GM18520 (cell line): Measurements from ENCODE around the gene CRISP3.
"Not testable (repeated sequence)": the region's sequence is repeated elsewhere in the genome, so short reads cannot be mapped to it uniquely, and the experiment has no call there.

Source experiments
- ATAC-seq: cut with Tn5 transposase; IDR thresholded peaks from one replicate; pipeline ENCODE4 v1.9.1; 2021; ENCODE audit not compliant: unreplicated experiment

CRISP3 gene

GRCh38 chr6:49744259-49744658, at the start of gene CRISP3:
CRISP3 (minus strand) TSS chr6:49744388; CDS start chr6:49744367, 21 bp downstream.
- no peak for ATAC-seq

- ATAC-seq, result no peak
Observed at GRCh38 chr6:49790341-49790740, 46.2 kb upstream of the CRISP3 start.

- ATAC-seq, result no peak
Observed at GRCh38 chr6:49787176-49787575, 43.0 kb upstream of the CRISP3 start, which contains the start of gene PGK2. PGK2 (minus strand) TSS chr6:49787285; CDS start chr6:49787187, 98 bp downstream.

GRCh38 chr6:49784272-49784671, 40.1 kb upstream of the CRISP3 start:
- ATAC-seq, result no peak

- ATAC-seq, result no peak
Observed at GRCh38 chr6:49782725-49783124, 38.5 kb upstream of the CRISP3 start.

GRCh38 chr6:49782293-49782692, 38.1 kb upstream of the CRISP3 start:
- ATAC-seq, result no peak

- ATAC-seq, result no peak
Observed at GRCh38 chr6:49776444-49776843, 32.3 kb upstream of the CRISP3 start.

GRCh38 chr6:49775043-49775442, 30.9 kb upstream of the CRISP3 start:
- no peak for ATAC-seq

GRCh38 chr6:49772285-49772684, 28.1 kb upstream of the CRISP3 start:
- ATAC-seq, result no peak

- ATAC-seq, result no peak
Observed at GRCh38 chr6:49766762-49767161, 22.6 kb upstream of the CRISP3 start.

- no peak for ATAC-seq
Observed at GRCh38 chr6:49764571-49765236, 20.5 kb upstream of the CRISP3 start.

GRCh38 chr6:49743429-49743828, 759 bp downstream of the CRISP3 start:
- ATAC-seq, result no peak

- ATAC-seq, result no peak
Observed at GRCh38 chr6:49739423-49739822, 4.8 kb downstream of the CRISP3 start.

GRCh38 chr6:49736017-49736508, 8.1 kb downstream of the CRISP3 start:
- no peak for ATAC-seq

- ATAC-seq, result no peak
Observed at GRCh38 chr6:49733680-49734079, 10.5 kb downstream of the CRISP3 start.

- no peak for ATAC-seq
Observed at GRCh38 chr6:49732781-49733180, 11.4 kb downstream of the CRISP3 start.

- ATAC-seq, result no peak
Observed at GRCh38 chr6:49730251-49730650, 13.9 kb downstream of the CRISP3 start.

GRCh38 chr6:49723917-49724316, 20.3 kb downstream of the CRISP3 start:
- not testable (repeated sequence) for ATAC-seq

- ATAC-seq, result no peak
Observed at GRCh38 chr6:49721297-49721696, 22.9 kb downstream of the CRISP3 start.

- ATAC-seq, result no peak
Observed at GRCh38 chr6:49720372-49720771, 23.8 kb downstream of the CRISP3 start.

GRCh38 chr6:49713346-49713745, 30.8 kb downstream of the CRISP3 start, which contains the start of gene CRISP2:
CRISP2 (minus strand) TSS chr6:49713543; CDS start chr6:49709196, 4,347 bp downstream.
- ATAC-seq, result no peak

- no peak for ATAC-seq
Observed at GRCh38 chr6:49698478-49698877, 45.7 kb downstream of the CRISP3 start.

- ATAC-seq, result no peak
Observed at GRCh38 chr6:49693512-49693911, 50.7 kb downstream of the CRISP3 start.
